Thyroid gland (tissue), 4 donors: ENCODE data around the gene LALBA.

Experiments
- POLR2A ChIP-seq, 2 donors: fragments of 450-650 bp; IDR thresholded peaks; one replicate each; pipeline ENCODE4 v1.6.1; 2017; ENCODE audit warnings: antibody characterized with exemption in 2 of 2, mild to moderate bottlenecking in 2 of 2, moderate library complexity in 1 of 2
- TF ChIP-seq, protein P1 (sequence below), 6 experiments: fragments of 200-600 bp in 3 of 6; fragments of 450-650 bp in 3 of 6; sonication (generic) in 3 of 6; IDR thresholded peaks; one replicate each; pipeline ENCODE4 v1.5.1; 2016 to 2019; ENCODE audit warnings: antibody characterized with exemption in 6 of 6, mild to moderate bottlenecking in 2 of 6, inconsistent platforms in 1 of 6, moderate library complexity in 1 of 6

DNA sequence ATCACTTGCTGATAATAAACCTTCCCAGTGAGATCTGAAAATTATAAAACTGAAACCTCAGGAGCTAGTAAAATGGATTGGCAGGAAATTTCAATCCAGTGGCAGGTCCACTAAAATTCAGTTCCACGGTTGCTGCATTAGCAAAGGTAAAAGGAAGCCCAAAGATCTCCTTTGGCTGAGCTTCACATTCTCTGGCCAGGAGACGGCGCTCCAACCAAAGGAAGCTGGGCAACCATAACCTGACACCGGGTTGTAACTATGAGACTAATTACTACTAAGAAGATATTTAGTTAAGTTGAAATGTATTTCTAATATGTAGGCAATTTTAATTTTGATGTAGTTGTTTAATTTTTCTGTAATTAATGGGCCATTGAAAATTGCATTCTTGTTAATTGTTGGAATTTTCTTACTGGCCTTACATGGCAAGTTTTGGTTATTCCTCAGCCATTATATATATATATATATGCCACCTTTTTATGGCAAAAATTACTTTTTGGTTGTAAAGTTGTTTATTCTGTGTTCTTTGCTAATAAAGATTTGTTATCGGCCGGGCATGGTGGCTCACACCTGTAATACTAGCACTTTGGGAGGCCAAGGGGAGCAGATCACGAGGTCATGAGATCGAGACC is 27.4 kb downstream of the LALBA start:
- TF ChIP-seq, protein P1, sequence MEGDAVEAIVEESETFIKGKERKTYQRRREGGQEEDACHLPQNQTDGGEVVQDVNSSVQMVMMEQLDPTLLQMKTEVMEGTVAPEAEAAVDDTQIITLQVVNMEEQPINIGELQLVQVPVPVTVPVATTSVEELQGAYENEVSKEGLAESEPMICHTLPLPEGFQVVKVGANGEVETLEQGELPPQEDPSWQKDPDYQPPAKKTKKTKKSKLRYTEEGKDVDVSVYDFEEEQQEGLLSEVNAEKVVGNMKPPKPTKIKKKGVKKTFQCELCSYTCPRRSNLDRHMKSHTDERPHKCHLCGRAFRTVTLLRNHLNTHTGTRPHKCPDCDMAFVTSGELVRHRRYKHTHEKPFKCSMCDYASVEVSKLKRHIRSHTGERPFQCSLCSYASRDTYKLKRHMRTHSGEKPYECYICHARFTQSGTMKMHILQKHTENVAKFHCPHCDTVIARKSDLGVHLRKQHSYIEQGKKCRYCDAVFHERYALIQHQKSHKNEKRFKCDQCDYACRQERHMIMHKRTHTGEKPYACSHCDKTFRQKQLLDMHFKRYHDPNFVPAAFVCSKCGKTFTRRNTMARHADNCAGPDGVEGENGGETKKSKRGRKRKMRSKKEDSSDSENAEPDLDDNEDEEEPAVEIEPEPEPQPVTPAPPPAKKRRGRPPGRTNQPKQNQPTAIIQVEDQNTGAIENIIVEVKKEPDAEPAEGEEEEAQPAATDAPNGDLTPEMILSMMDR (IDR thresholded peaks at IDR 0.05), result peak in 4 of 6 experiments; percentile 9 to 51 (median 26)
- no peak for TF ChIP-seq POLR2A (IDR thresholded peaks at IDR 0.05)
